H9 (cell line): ENCODE measurements around the gene RALBP1. TPM values are rescaled to one million over a fixed set of nuclear protein-coding genes. Genes with fewer than 3 reads are reported as not detected.

Experiments
- DNase-seq: peaks from one replicate; pipeline ENCODE4 v3.0.0-alpha.2; 2017
- H2AFZ ChIP-seq: one replicate; pipeline ENCODE4 v1.6.1; 2013; ENCODE audit warnings: mild to moderate bottlenecking, low read length, control low read depth, moderate library complexity
- H2AK5ac ChIP-seq: 2 replicates; pipeline ENCODE4 v1.6.1; 2013; ENCODE audit warnings: low read length, control low read depth, mixed read lengths; ENCODE audit not compliant: insufficient read length
- H2BK120ac ChIP-seq: one replicate; pipeline ENCODE4 v1.6.1; 2013; ENCODE audit warnings: low read depth, mild to moderate bottlenecking, low read length, control low read depth, inconsistent platforms; ENCODE audit not compliant: poor library complexity, severe bottlenecking
- H2BK12ac ChIP-seq: 2 replicates; pipeline ENCODE4 v1.6.1; 2013; ENCODE audit warnings: low read length, control low read depth, mixed read lengths, low read depth; ENCODE audit not compliant: insufficient read length
- H2BK15ac ChIP-seq: 2 replicates; pipeline ENCODE4 v1.6.1; 2013; ENCODE audit warnings: low read depth, low read length, control low read depth
- H2BK20ac ChIP-seq: one replicate; pipeline ENCODE4 v1.6.1; 2013; ENCODE audit warnings: low read depth, mild to moderate bottlenecking, low read length, control low read depth, inconsistent platforms; ENCODE audit not compliant: poor library complexity, severe bottlenecking
- H2BK5ac ChIP-seq: 2 replicates; pipeline ENCODE4 v1.6.1; 2013; ENCODE audit warnings: low read length, control low read depth, mixed read lengths; ENCODE audit not compliant: insufficient read length
- H3K14ac ChIP-seq: 2 replicates; pipeline ENCODE4 v1.6.1; 2013; ENCODE audit warnings: low read length, control low read depth; ENCODE audit not compliant: insufficient read depth
- H3K18ac ChIP-seq: 2 replicates; pipeline ENCODE4 v1.6.1; 2013; ENCODE audit warnings: low read depth, mild to moderate bottlenecking, mixed read lengths, low read length, control low read depth; ENCODE audit not compliant: insufficient read length
- H3K23ac ChIP-seq: 2 replicates; pipeline ENCODE4 v1.6.1; 2013; ENCODE audit warnings: low read length, control low read depth, mixed read lengths, low read depth; ENCODE audit not compliant: insufficient read length
- H3K23me2 ChIP-seq: 2 replicates; pipeline ENCODE4 v1.6.1; 2013; ENCODE audit warnings: low read depth, mild to moderate bottlenecking, mixed read lengths, low read length, control low read depth; ENCODE audit not compliant: insufficient read length, poor library complexity, severe bottlenecking
- H3K27ac ChIP-seq: 2 replicates; pipeline ENCODE4 v1.5.1; 2013; ENCODE audit warnings: low read length, control low read depth, mixed read lengths, low read depth; ENCODE audit not compliant: insufficient read length
- H3K27me3 ChIP-seq: 2 replicates; pipeline ENCODE4 v1.6.1; 2013; ENCODE audit warnings: low read length, control low read depth, inconsistent platforms; ENCODE audit not compliant: insufficient read depth
- H3K4ac ChIP-seq: 2 replicates; pipeline ENCODE4 v1.6.1; 2013; ENCODE audit warnings: low read depth, mild to moderate bottlenecking, control low read depth, inconsistent platforms, low read length, moderate library complexity
- H3K4me1 ChIP-seq: 2 replicates; pipeline ENCODE4 v1.6.1; 2013; ENCODE audit warnings: low read length, control low read depth, inconsistent platforms; ENCODE audit not compliant: insufficient read depth
- H3K4me2 ChIP-seq: 2 replicates; pipeline ENCODE4 v1.6.1; 2013; ENCODE audit warnings: low read length, control low read depth, mixed read lengths; ENCODE audit not compliant: insufficient read length, insufficient read depth
- H3K56ac ChIP-seq: 2 replicates; pipeline ENCODE4 v1.6.1; 2013; ENCODE audit warnings: low read depth, mild to moderate bottlenecking, mixed read lengths, low read length, control low read depth; ENCODE audit not compliant: insufficient read length
- H3K79me1 ChIP-seq: 2 replicates; pipeline ENCODE4 v1.6.1; 2013; ENCODE audit warnings: low read depth, mild to moderate bottlenecking, moderate library complexity, low read length, control low read depth, inconsistent platforms; ENCODE audit not compliant: insufficient read depth, poor library complexity, severe bottlenecking
- H3K79me2 ChIP-seq: 2 replicates; pipeline ENCODE4 v1.6.1; 2013; ENCODE audit warnings: low read length, control low read depth, inconsistent platforms; ENCODE audit not compliant: insufficient read depth
- H3K9ac ChIP-seq: 2 replicates; pipeline ENCODE4 v1.6.1; 2013; ENCODE audit warnings: low read length, control low read depth, mixed read lengths; ENCODE audit not compliant: insufficient read length; ENCODE audit errors: extremely low read depth
- H3K9me3 ChIP-seq: one replicate; pipeline ENCODE4 v1.6.1; 2013; ENCODE audit warnings: low read depth, low read length, inconsistent platforms; ENCODE audit not compliant: control insufficient read depth
- H3T11ph ChIP-seq: one replicate; pipeline ENCODE4 v1.6.1; 2013; ENCODE audit warnings: mild to moderate bottlenecking, low read length, control low read depth, inconsistent platforms
- H4K20me1 ChIP-seq: one replicate; pipeline ENCODE4 v1.6.1; 2013; ENCODE audit not compliant: control insufficient read depth, insufficient read length, insufficient read depth
- H4K5ac ChIP-seq: 2 replicates; pipeline ENCODE4 v1.6.1; 2013; ENCODE audit warnings: low read depth, mild to moderate bottlenecking, mixed read lengths, low read length, control low read depth; ENCODE audit not compliant: insufficient read length
- H4K8ac ChIP-seq: replicated peaks from 2 replicates; pipeline ENCODE4 v1.6.1; 2013; ENCODE audit warnings: low read length, control low read depth, mixed read lengths, low read depth; ENCODE audit not compliant: insufficient read length
- H4K91ac ChIP-seq: 2 replicates; pipeline ENCODE4 v1.6.1; 2013; ENCODE audit warnings: low read depth, mild to moderate bottlenecking, moderate library complexity, mixed read lengths, low read length, control low read depth; ENCODE audit not compliant: insufficient read length
- H3K27ac Mint-ChIP-seq, 3 experiments: 2 replicates in 2 of 3; 3 replicates in 1 of 3; pipeline ENCODE4 v1.8.0; 2020 to 2021; ENCODE audit warnings: mixed read lengths in 3 of 3, mild to moderate bottlenecking in 1 of 3, moderate library complexity in 1 of 3
- H3K27me3 Mint-ChIP-seq: 2 replicates; pipeline ENCODE4 v1.8.0; 2021; ENCODE audit warnings: low read depth, mild to moderate bottlenecking, moderate library complexity, mixed read lengths
- H3K36me3 Mint-ChIP-seq, 3 experiments: 2 replicates in 2 of 3; 3 replicates in 1 of 3; pipeline ENCODE4 v1.8.0; 2020 to 2021; ENCODE audit warnings: low read depth in 3 of 3, mixed read lengths in 3 of 3; ENCODE audit not compliant: insufficient read depth in 1 of 3
- H3K4me1 Mint-ChIP-seq, 2 experiments: 2 replicates each; pipeline ENCODE4 v1.8.0; 2020; ENCODE audit warnings: mixed read lengths in 2 of 2
- H3K4me3 Mint-ChIP-seq, 2 experiments: 2 replicates in 1 of 2; 3 replicates in 1 of 2; pipeline ENCODE4 v1.8.0; 2020 to 2021; ENCODE audit warnings: mild to moderate bottlenecking in 2 of 2, mixed read lengths in 2 of 2, moderate library complexity in 1 of 2
- H3K9me3 Mint-ChIP-seq, 2 experiments: 2 replicates in 1 of 2; 3 replicates in 1 of 2; pipeline ENCODE4 v1.8.0; 2020; ENCODE audit warnings: mild to moderate bottlenecking in 2 of 2, mixed read lengths in 2 of 2, moderate library complexity in 1 of 2
- WGBS: extraction: QIAGEN DNeasy Blood & Tissue Kit; methylation state at CpG from one replicate; pipeline ENCODE4 v1.1.7; 2013; ENCODE audit warnings: missing lambda C conversion rate, low lambda C conversion rate, mixed read lengths; ENCODE audit not compliant: insufficient read length; ENCODE audit errors: extremely low coverage; 5-methylcytosine and 5-hydroxymethylcytosine counted together
- total RNA-seq: library from RNA; stranded (reverse); gene quantifications from 2 replicates; pipeline ENCODE4 v1.2.1, GENCODE V29; 2021
- TF ChIP-seq, protein P1 (sequence below): fragments of 200-600 bp; sonication (generic); conservative IDR thresholded peaks from 3 replicates; pipeline ENCODE4 v1.8.0; 2021; ENCODE audit warnings: antibody characterized with exemption, mild to moderate bottlenecking

Gene RALBP1
- total RNA-seq, 1 experiment from 2014 or later: 51.0 TPM

DNA sequence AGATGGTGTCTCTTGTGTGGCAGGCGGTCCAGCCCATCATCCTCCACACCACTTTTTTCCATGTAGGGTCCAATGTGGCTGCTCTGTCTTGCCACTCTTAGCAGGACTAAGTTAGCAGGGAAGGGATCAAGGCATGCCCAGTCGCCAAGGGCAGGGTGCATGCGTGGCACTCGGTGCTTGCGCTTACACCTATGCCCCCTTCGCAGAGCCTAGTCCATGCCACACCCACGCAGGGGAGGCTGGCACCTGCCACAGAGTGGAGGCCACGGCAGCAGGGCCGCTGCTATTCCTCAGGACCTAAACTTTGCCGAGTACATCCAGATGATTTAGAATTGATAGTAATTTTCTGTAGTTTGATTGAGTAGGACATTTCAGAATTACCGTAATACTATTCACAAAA is 59.5 kb downstream of the RALBP1 start:
- no peaks in the 10 kb centered on the region for H3K23me2 ChIP-seq
- no CpG with 5 or more reads among the region's 11 CpGs for WGBS
- H3K4me1 ChIP-seq: no peaks in the 10 kb centered on the region
- no peak overlapping the region for H3K23ac ChIP-seq
- no peaks in the 10 kb centered on the region for H3K9me3 ChIP-seq
- H3K27me3 ChIP-seq: no peaks in the 10 kb centered on the region
- Mint-ChIP-seq H3K27me3 (no peaks in the 10 kb centered on the region), H3K4me1 (peaks cover 0 to 1% of the 10 kb centered on the region in 2 experiments; a peak in 2 of 4 replicates), H3K27ac (no peak overlapping the region), H3K36me3 (peaks cover 23 to 58% (median 44%) of the 10 kb centered on the region in 3 experiments; a peak in 6 of 7 replicates), H3K9me3 (no peaks in the 10 kb centered on the region), H3K4me3 (no peak overlapping the region)
- H3K27ac ChIP-seq: no peak overlapping the region
- H3K4me2 ChIP-seq: no peak overlapping the region
- no peaks in the 10 kb centered on the region for H3K79me1 ChIP-seq
- H2BK120ac ChIP-seq: no peak overlapping the region
- no peak overlapping the region for H2AK5ac ChIP-seq
- no peak overlapping the region for H2BK20ac ChIP-seq
- no peak overlapping the region for H4K91ac ChIP-seq
- H3K14ac ChIP-seq: no peak overlapping the region
- H3K79me2 ChIP-seq: no peaks in the 10 kb centered on the region
- no peak overlapping the region for H3K4ac ChIP-seq
- no peak overlapping the region for H3K56ac ChIP-seq
- no peak overlapping the region for H4K5ac ChIP-seq
- no peaks in the 10 kb centered on the region for H4K20me1 ChIP-seq
- no peak overlapping the region for H3T11ph ChIP-seq
- no peak overlapping the region for H2BK15ac ChIP-seq
- no peak overlapping the region for H2AFZ ChIP-seq
- no peak overlapping the region for H4K8ac ChIP-seq
- H2BK5ac ChIP-seq: no peak overlapping the region
- TF ChIP-seq, protein P1, sequence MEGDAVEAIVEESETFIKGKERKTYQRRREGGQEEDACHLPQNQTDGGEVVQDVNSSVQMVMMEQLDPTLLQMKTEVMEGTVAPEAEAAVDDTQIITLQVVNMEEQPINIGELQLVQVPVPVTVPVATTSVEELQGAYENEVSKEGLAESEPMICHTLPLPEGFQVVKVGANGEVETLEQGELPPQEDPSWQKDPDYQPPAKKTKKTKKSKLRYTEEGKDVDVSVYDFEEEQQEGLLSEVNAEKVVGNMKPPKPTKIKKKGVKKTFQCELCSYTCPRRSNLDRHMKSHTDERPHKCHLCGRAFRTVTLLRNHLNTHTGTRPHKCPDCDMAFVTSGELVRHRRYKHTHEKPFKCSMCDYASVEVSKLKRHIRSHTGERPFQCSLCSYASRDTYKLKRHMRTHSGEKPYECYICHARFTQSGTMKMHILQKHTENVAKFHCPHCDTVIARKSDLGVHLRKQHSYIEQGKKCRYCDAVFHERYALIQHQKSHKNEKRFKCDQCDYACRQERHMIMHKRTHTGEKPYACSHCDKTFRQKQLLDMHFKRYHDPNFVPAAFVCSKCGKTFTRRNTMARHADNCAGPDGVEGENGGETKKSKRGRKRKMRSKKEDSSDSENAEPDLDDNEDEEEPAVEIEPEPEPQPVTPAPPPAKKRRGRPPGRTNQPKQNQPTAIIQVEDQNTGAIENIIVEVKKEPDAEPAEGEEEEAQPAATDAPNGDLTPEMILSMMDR: no peak
- H2BK12ac ChIP-seq: no peak overlapping the region
- H3K9ac ChIP-seq: no peak overlapping the region
- no peak for DNase-seq
- no peak overlapping the region for H3K18ac ChIP-seq
